Measurements from ENCODE around the gene CDC40.
A peak's percentile ranks its signal among the peaks of the same experiment; 100 is the strongest.

CDC40 gene

GRCh38 chr6:110180228-110181008, at the start of gene CDC40:
CDC40 (plus strand) TSS chr6:110180427; CDS start chr6:110180445, 18 bp downstream.
- DNase-seq (ENCODE audit: low spot score): peak; percentile 55

GRCh38 chr6:110137924-110138887, 42.0 kb upstream of the CDC40 start:
- no peak for DNase-seq (ENCODE audit: low spot score)

GRCh38 chr6:110139052-110139451, 41.2 kb upstream of the CDC40 start:
- DNase-seq (ENCODE audit: low spot score): no peak

DNA sequence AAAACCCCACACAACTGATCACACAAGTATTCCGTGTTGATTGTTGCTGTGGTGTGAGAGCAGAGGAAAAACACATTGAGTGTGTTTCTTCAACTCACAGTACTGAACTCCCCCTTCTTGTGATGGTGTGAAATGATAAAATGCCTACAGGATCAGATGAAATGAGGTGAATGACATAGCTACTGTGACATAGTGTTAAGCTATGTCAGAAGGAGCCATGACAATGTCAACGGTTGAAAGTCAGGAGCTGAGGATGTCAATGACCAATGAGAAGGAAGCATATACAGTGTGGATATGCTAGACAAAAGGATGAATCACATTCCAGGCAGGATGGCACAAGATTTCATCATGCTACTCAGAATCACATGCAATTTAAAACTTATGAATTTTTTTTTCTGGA, 39.6 kb upstream of the CDC40 start:
- no peak for DNase-seq (ENCODE audit: low spot score)

DNA sequence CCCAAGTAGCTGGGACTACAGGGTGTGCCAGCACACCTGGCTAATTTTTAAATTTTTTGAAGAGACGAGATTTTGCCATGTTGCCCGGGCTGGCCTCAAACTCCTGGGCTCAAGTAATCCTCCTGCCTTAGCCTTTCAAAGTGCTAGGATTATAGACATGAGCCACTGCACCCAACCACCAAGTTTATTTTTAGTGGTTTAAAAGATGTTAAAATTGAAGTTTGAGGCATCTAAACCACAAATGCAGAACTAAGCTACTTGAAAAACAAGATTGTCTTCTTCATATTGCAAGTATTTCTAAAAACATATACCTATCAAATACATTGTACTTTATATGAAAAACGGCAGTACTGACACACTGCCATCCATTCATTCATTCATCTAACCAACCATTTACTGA, 32.4 kb upstream of the CDC40 start:
- DNase-seq (ENCODE audit: low spot score): no peak

GRCh38 chr6:110158479-110158878, 21.7 kb upstream of the CDC40 start:
- DNase-seq (ENCODE audit: low spot score): no peak

DNA sequence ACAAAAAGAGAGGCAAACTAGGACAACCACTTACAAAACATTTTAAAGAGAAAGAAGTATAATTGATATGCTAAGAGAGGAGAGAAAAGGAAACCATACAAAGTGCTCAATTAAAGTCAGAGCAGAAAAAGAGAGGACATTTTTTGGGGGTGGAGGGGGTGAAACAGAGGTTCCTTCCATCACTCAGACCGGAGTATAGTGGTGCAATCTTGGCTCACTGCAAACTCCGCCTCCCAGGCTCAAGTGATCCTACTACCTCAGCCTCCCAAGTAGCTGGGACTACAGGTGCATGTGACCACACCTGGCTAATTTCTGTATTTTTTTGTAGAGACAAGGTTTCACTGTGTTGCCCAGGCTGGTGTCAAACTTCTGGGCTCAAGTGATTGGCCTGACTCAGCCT, 10.1 kb upstream of the CDC40 start:
- no peak for DNase-seq (ENCODE audit: low spot score)

GRCh38 chr6:110173506-110174132, 6.6 kb upstream of the CDC40 start:
- DNase-seq (ENCODE audit: low spot score): no peak

DNA sequence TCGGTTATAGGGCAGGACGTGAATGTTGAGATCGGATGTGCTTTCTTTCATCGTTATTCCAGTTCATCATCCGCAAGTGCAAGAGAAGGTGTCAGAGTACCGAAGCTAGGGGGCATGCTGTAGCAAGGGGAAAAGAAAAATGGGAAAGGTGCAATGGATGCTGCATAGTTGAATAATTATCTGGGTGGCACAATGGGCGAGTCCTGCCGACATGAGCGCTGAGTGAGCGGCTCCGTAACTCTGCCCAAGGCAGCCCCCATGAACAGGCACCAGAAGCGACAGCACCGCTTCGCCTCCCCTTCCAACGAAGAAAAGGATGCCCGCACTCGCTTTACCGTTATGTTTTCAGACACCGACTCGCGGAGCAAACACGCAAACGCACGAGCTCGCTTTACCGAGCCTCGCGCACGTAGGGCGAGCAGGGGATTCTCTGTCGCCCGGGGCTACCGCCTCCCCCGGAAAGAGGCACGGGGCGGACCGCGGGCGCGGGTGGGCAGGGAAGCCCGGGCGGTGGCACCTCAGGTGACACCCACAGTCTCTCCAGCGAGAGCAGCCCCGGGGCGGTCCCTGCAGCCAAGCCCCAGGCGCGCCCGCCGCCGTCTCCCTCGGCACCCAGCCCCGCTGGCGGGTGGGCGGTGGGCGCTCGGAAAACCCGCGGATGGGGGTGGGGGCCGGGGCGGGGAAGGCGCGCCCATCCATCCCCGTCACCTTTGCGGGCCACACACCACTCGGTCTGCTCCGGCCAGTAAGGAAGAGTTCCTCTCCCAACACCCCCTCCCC, 1.4 kb upstream of the CDC40 start:
- DNase-seq (ENCODE audit: low spot score): peak; percentile 37

- peak; percentile 71 for DNase-seq (ENCODE audit: low spot score)
Observed at GRCh38 chr6:110179406-110180227, 610 bp upstream of the CDC40 start, which contains the start of gene WASF1. WASF1 (minus strand) TSS chr6:110179670; CDS start chr6:110127601, 52,069 bp downstream.

DNA sequence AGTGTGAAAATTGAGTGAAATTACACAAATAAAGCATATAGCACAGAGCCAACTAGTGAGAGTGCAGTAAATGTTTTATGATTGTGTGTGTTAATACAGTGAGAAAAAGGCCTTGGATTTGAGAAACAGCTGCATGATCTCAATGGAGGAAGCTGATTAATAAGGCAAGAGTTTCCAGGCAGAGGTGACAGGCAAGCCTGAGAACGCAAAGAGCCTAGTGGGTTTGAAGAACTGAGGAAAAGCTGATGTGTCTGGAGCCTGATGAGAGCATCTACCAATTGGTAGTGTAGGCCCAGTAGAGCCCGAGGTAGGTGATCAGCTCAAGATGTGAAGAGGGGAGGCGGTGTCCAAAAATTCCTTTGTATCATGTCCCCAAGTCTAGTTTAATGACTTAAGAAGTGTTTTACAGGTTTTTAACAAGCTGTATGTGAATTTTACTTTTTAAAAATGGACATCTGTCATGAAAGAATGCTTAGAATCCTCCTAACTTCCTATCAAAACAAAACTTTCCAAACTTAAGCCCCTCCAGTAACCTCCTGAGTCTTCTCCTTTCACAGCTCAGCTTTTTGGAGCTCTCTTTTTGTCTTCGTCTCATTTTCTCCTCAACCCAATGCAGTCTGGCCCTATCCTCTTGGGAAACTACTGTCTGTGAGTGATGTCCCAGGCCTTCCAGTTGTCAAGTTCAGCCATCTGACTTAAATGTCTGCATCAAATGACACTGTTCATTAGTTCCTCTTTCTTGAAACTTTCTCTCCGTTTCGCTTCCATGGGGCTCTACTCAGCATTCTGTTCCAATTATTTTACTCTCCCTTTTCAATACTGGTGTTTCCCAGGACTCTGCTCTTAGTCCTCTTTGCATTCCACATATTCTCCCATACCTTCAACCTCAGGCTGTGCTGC, 1.2 kb downstream of the CDC40 start:
- DNase-seq (ENCODE audit: low spot score): no peak

- DNase-seq (ENCODE audit: low spot score): no peak
Observed at GRCh38 chr6:110183292-110183885, 3.2 kb downstream of the CDC40 start.

- no peak for DNase-seq (ENCODE audit: low spot score)
Observed at GRCh38 chr6:110185879-110186278, 5.7 kb downstream of the CDC40 start.

- DNase-seq (ENCODE audit: low spot score): no peak
Observed at GRCh38 chr6:110188791-110189190, 8.6 kb downstream of the CDC40 start.

GRCh38 chr6:110190726-110191125, 10.5 kb downstream of the CDC40 start:
- no peak for DNase-seq (ENCODE audit: low spot score)

- DNase-seq (ENCODE audit: low spot score): no peak
Observed at GRCh38 chr6:110191477-110191876, 11.2 kb downstream of the CDC40 start.

GRCh38 chr6:110195639-110196038, 15.4 kb downstream of the CDC40 start:
- DNase-seq (ENCODE audit: low spot score): no peak

- DNase-seq (ENCODE audit: low spot score): no peak
Observed at GRCh38 chr6:110196874-110197273, 16.6 kb downstream of the CDC40 start.

DNA sequence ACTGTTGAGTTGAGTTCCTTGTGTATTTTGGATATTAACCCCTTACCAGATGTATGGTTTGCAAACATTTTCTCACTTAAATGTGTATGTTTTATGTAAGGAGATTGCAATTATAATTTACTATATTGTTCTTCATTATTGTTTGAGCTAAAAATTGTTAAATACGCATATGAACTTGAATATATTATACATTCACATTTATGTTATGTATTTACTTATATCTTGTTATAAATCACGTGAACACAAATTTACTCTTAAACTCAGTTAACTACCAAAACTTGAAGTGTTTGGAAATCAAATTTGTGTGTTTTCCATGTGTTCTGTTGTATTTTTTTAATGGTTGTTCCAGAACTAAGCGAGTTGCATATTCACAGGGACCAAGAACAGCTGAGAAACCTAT, 18.3 kb downstream of the CDC40 start:
- DNase-seq (ENCODE audit: low spot score): no peak
